Measurements from ENCODE around the gene SLC39A13. TPM values are rescaled to one million over a fixed set of nuclear protein-coding genes. Genes with fewer than 3 reads are reported as not detected.

The SLC39A13 gene
- total and polyA plus RNA-seq, 2 of the 4 experiments (the other 2 are of a cell fraction), result 32.4 to 144 TPM

GRCh38 chr11:47374720-47375019 lies 33.7 kb upstream of the SLC39A13 start:
- H2BK15ac ChIP-seq (ENCODE audit: low read depth, low read length), result no peak overlapping the region
- H3K27me3 ChIP-seq (ENCODE audit: control insufficient read depth, insufficient read depth, low read length), result peaks cover 5% of the 10 kb centered on the region
- peak overlapping the region; percentile 76 for H2AFZ ChIP-seq (replicated peaks; ENCODE audit: low read length, poor library complexity)
- H2BK20ac ChIP-seq (ENCODE audit: low read depth, low read length), result no peak overlapping the region
- no peak overlapping the region; the same call in 1 of the 2 replicates for H3K4ac ChIP-seq (ENCODE audit: low read depth, low read length)
- H2AK9ac ChIP-seq (replicated peaks; ENCODE audit: low read depth, low read length, poor library complexity), result peak overlapping the region; percentile 42
- intact Hi-C loops (cut with micrococcal nuclease) (loop anchor here (1.0 kb wide), 3 partner anchors 34 to 243 kb away; partner anchors contain the start of gene SLC39A13), dilution Hi-C loops (cut with HindIII; ENCODE audit: low sequenced_read_pairs, unreplicated experiment) (no loop called here), in situ Hi-C loops (cut with MboI; ENCODE audit: low sequenced_read_pairs) (loop anchor here (25.0 kb wide), 1 partner anchor 487 kb away; no protein-coding TSS in a partner anchor)
- no peak overlapping the region for H3K18ac ChIP-seq (ENCODE audit: low read depth, low read length)
- H3K9me3 ChIP-seq (ENCODE audit: control insufficient read depth, insufficient read depth, low read length), result no peaks in the 10 kb centered on the region
- no peak overlapping the region for H3K27ac ChIP-seq (ENCODE audit: insufficient read depth, low read length)
- no peak overlapping the region for H2BK5ac ChIP-seq (ENCODE audit: low read depth, low read length, poor library complexity, severe bottlenecking)
- no peaks in the 10 kb centered on the region for H3K79me1 ChIP-seq (ENCODE audit: low read depth in 1 of 2, low read length in 2 of 2)
- no peak overlapping the region for H3K56ac ChIP-seq (ENCODE audit: extremely low read depth, insufficient read depth, low read length)
- ChIA-PET CTCF (interaction anchor here (0.6 to 1.9 kb wide), 8 partner anchors 12 to 243 kb away, joined by 3 to 6 read pairs (median 4); no protein-coding TSS in a partner anchor), POLR2A (ENCODE audit: unreplicated experiment) (no interaction called here)
- H4K8ac ChIP-seq (ENCODE audit: low read depth in 2 of 2, low read length in 2 of 2), result no peak overlapping the region
- WGBS, 2 experiments (ENCODE audit: extremely low coverage in 2 of 2, insufficient read length in 1 of 2), result no CpG with 5 or more reads among the region's 5 CpGs
- H3K14ac ChIP-seq (replicated peaks; ENCODE audit: low read depth, low read length), result no peak overlapping the region
- H3K36me3 ChIP-seq (ENCODE audit: control insufficient read depth, insufficient read depth, low read length), result no peaks in the 10 kb centered on the region
- ATAC-seq (ENCODE audit: low read depth), result no peak
- no peak overlapping the region for H3K4me2 ChIP-seq (ENCODE audit: low read depth, low read length)
- peaks cover 9% of the 10 kb centered on the region for H3K9me1 ChIP-seq (ENCODE audit: insufficient read depth, low read length)
- no peak overlapping the region for H2BK120ac ChIP-seq (ENCODE audit: low read depth, low read length)
- H4K20me1 ChIP-seq (ENCODE audit: insufficient read depth, low read length), result no peaks in the 10 kb centered on the region; the same call in 1 of the 2 replicates
- H2AK5ac ChIP-seq (ENCODE audit: low read depth, low read length), result peak overlapping the region; percentile 68; the same call in 1 of the 2 replicates
- no peak overlapping the region for H3K23ac ChIP-seq (ENCODE audit: low read depth, low read length)
- H4K5ac ChIP-seq (ENCODE audit: low read depth, low read length), result no peak overlapping the region
- no peak overlapping the region; the same call in 1 of the 2 replicates for H4K91ac ChIP-seq (ENCODE audit: insufficient read depth, low read depth, low read length)
- no peak for TF ChIP-seq SMC3 (IDR thresholded peaks at IDR 0.05; ENCODE audit: low read depth, low read length)
- no peak for TF ChIP-seq RAD21 (IDR thresholded peaks at IDR 0.05; ENCODE audit: low read length)
- TF ChIP-seq USF2 (IDR thresholded peaks at IDR 0.05; ENCODE audit: low read depth, low read length), result no peak
- TF ChIP-seq MAFK (IDR thresholded peaks at IDR 0.05; ENCODE audit: low read depth, low read length), result no peak
- no peak for TF ChIP-seq NFE2L2 (IDR thresholded peaks at IDR 0.05; ENCODE audit: low read depth, low read length)
- TF ChIP-seq RFX5 (IDR thresholded peaks at IDR 0.05; ENCODE audit: low read depth, low read length), result no peak
- no peak for TF ChIP-seq CEBPB (IDR thresholded peaks at IDR 0.05; ENCODE audit: low read depth, low read length)
- TF ChIP-seq ELK1 (IDR thresholded peaks at IDR 0.05; ENCODE audit: borderline replicate concordance, low read depth, low read length), result no peak
- TF ChIP-seq MXI1 (IDR thresholded peaks at IDR 0.05; ENCODE audit: borderline replicate concordance, low read depth, low read length), result no peak
- TF ChIP-seq BHLHE40 (IDR thresholded peaks at IDR 0.05; ENCODE audit: low read depth, low read length), result no peak
- TF ChIP-seq FOS (IDR thresholded peaks at IDR 0.05; ENCODE audit: low read depth, low read length), result no peak
- no peak for TF ChIP-seq CHD1 (IDR thresholded peaks at IDR 0.05; ENCODE audit: low read depth, low read length)
- TF ChIP-seq CTCF (conservative IDR thresholded peaks at IDR 0.05; ENCODE audit: low read depth, low read length), result no peak
- no peak for TF ChIP-seq RCOR1 (IDR thresholded peaks at IDR 0.05; ENCODE audit: insufficient replicate concordance, low read length)
- TF ChIP-seq POLR2A (IDR thresholded peaks at IDR 0.05; ENCODE audit: low read depth, low read length), result no peak
- TF ChIP-seq MAZ (IDR thresholded peaks at IDR 0.05; ENCODE audit: borderline replicate concordance, low read depth, low read length), result no peak
- H3K4me3 ChIP-seq (ENCODE audit: insufficient read depth, low read depth, low read length), result no peak overlapping the region
- H3K9ac ChIP-seq (ENCODE audit: low read depth, low read length), result no peak overlapping the region
- DNase-seq, result no peak
- H3K4me1 ChIP-seq (ENCODE audit: control insufficient read depth, insufficient read depth, low read length), result peaks cover 5% of the 10 kb centered on the region
- BruUV-seq (replicated peaks), result no TSS peak

Measured in IMR-90 (cell line).